HepG2 (cell line): ENCODE measurements around the gene PIGX. TPM values are rescaled to one million over a fixed set of nuclear protein-coding genes. Genes with fewer than 3 reads are reported as not detected.
A peak's percentile ranks its signal among the peaks of the same experiment; 100 is the strongest.
"Not testable (repeated sequence)": the region's sequence is repeated elsewhere in the genome, so short reads cannot be mapped to it uniquely, and the experiment has no call there.

Experiments used
- ATAC-seq: fragments of 200-7000 bp; cut with Tn5 transposase; 3 replicates; pipeline ENCODE4 v1.9.1; 2020; ENCODE audit warnings: mild to moderate bottlenecking, moderate library complexity
- BruUV-seq: library from RNA; stranded (reverse); fragments of 400-500 nt; replicated peaks from 2 replicates; lab custom pipeline; 2021; lab: Mats Ljungman, UMichigan
- CTCF ChIA-PET: fragments of 300-600 bp; formaldehyde crosslinking; extraction: SDS; loops from one replicate; lab custom pipeline; 2021; ENCODE audit warnings: low total read pairs, inconsistent platforms, low intra/inter-chr PET ratio; lab: Yijun Ruan, JAX
- POLR2A ChIA-PET: fragments of 350-600 bp; sonication (Branson Sonifier 250); formaldehyde crosslinking; loops from one replicate; lab custom pipeline; 2020; ENCODE audit warnings: antibody characterized with exemption, inconsistent platforms; lab: Yijun Ruan, JAX
- DNase-seq: peaks from one replicate; pipeline ENCODE4 v3.0.0-alpha.2; 2015; ENCODE audit warnings: low spot score
- FAIRE-seq: peaks from 3 replicates; lab custom pipeline; 2011; peaks lifted over from hg19 to GRCh38; lab: Jason Lieb, UNC
- H2AFZ ChIP-seq: one replicate; pipeline ENCODE4 v1.6.1; 2011; ENCODE audit warnings: low read length, inconsistent platforms
- H3K27ac ChIP-seq: fragments of 300-600 bp; 3 replicates; pipeline ENCODE4 v1.8.0; 2011; ENCODE audit warnings: mixed run types, mild to moderate bottlenecking, mixed read lengths, low read length, inconsistent platforms; ENCODE audit not compliant: insufficient read depth; ENCODE audit errors: extremely low read length
- H3K27me3 ChIP-seq, 2 experiments: fragments of 200-600 bp in 1 of 2; 2 replicates in 1 of 2; 3 replicates in 1 of 2; pipeline versions ENCODE4 v1.6.0 to v1.8.0; 2011; ENCODE audit warnings: low read length in 2 of 2, mild to moderate bottlenecking in 2 of 2, moderate library complexity in 2 of 2, inconsistent platforms in 1 of 2; ENCODE audit not compliant: insufficient read depth in 2 of 2, control insufficient read depth in 1 of 2
- H3K36me3 ChIP-seq, 2 experiments: fragments of 200-600 bp in 1 of 2; replicated peaks in 1 of 2; 2 replicates in 1 of 2; 3 replicates in 1 of 2; pipeline versions ENCODE4 v1.5.1 to v1.8.0; 2011; ENCODE audit warnings: low read length in 2 of 2, inconsistent platforms in 1 of 2; ENCODE audit not compliant: insufficient read depth in 2 of 2, control insufficient read depth in 1 of 2
- H3K4me1 ChIP-seq: 2 replicates; pipeline ENCODE4 v1.5.1; 2012; ENCODE audit warnings: low read length, inconsistent platforms; ENCODE audit not compliant: insufficient read depth
- H3K4me2 ChIP-seq: 2 replicates; pipeline ENCODE4 v1.6.0; 2011; ENCODE audit warnings: low read depth, low read length, inconsistent platforms
- H3K4me3 ChIP-seq, 3 experiments: fragments of 200-600 bp in 1 of 3; sonication (generic), shearing (Covaris generic) in 1 of 3; replicated peaks in 1 of 3; 2 replicates each; pipeline ENCODE4 v1.5.1; 2011 to 2016; ENCODE audit warnings: low read length in 3 of 3, inconsistent platforms in 2 of 3, low read depth in 2 of 3, mild to moderate bottlenecking in 2 of 3, control low read depth in 1 of 3, mixed read lengths in 1 of 3; ENCODE audit not compliant: insufficient read depth in 1 of 3
- H3K79me2 ChIP-seq: one replicate; pipeline ENCODE4 v1.6.1; 2011; ENCODE audit warnings: low read length, inconsistent platforms; ENCODE audit not compliant: insufficient read depth
- H3K9ac ChIP-seq: 2 replicates; pipeline ENCODE4 v1.6.0; 2011; ENCODE audit warnings: mild to moderate bottlenecking, low read depth, low read length, inconsistent platforms; ENCODE audit not compliant: insufficient read depth
- H3K9me3 ChIP-seq: 2 replicates; pipeline ENCODE4 v1.5.1; 2012; ENCODE audit warnings: mild to moderate bottlenecking, low read length
- H4K20me1 ChIP-seq: 2 replicates; pipeline ENCODE4 v1.6.0; 2011; ENCODE audit warnings: inconsistent platforms, mild to moderate bottlenecking, low read length, moderate library complexity; ENCODE audit not compliant: insufficient read depth
- PLSCR1 ChIP-seq: sonication (generic); formaldehyde crosslinking; IDR thresholded peaks from 2 replicates; pipeline ENCODE4 v1.5.0; 2020; ENCODE audit warnings: missing genetic modification reagents, mild to moderate bottlenecking, borderline replicate concordance
- RFX3 ChIP-seq: IDR thresholded peaks from 2 replicates; pipeline ENCODE4 v1.6.1; 2016; ENCODE audit warnings: missing biosample characterization, missing genetic modification reagents
- XBP1 ChIP-seq: sonication (generic); formaldehyde crosslinking; IDR thresholded peaks from 2 replicates; pipeline ENCODE4 v1.5.0; 2020; ENCODE audit warnings: missing genetic modification reagents
- ZNF10 ChIP-seq: sonication (generic); formaldehyde crosslinking; IDR thresholded peaks from 2 replicates; pipeline ENCODE4 v1.4.0; 2020; ENCODE audit warnings: mild to moderate bottlenecking, low read depth, missing genetic modification reagents, borderline replicate concordance
- ZNF280B ChIP-seq: sonication (generic); formaldehyde crosslinking; IDR thresholded peaks from 2 replicates; pipeline ENCODE4 v1.5.0; 2020; ENCODE audit warnings: missing genetic modification reagents, mild to moderate bottlenecking, borderline replicate concordance
- ZNF335 ChIP-seq: sonication (generic); formaldehyde crosslinking; IDR thresholded peaks from 2 replicates; pipeline ENCODE4 v1.4.0; 2020; ENCODE audit warnings: missing genetic modification reagents
- ZNF337 ChIP-seq: sonication (generic); formaldehyde crosslinking; IDR thresholded peaks from 2 replicates; pipeline ENCODE4 v1.5.1; 2020; ENCODE audit warnings: missing genetic modification reagents, low read depth, mild to moderate bottlenecking, borderline replicate concordance
- ZNF563 ChIP-seq: sonication (generic); formaldehyde crosslinking; IDR thresholded peaks from 2 replicates; pipeline ENCODE4 v1.8.0; 2022; ENCODE audit warnings: mild to moderate bottlenecking, moderate library complexity, missing genetic modification reagents
- ZNF569 ChIP-seq: sonication (generic); formaldehyde crosslinking; IDR thresholded peaks from 2 replicates; pipeline ENCODE4 v1.5.0; 2020; ENCODE audit warnings: mild to moderate bottlenecking, missing genetic modification reagents, moderate library complexity, borderline replicate concordance
- ZNF724P ChIP-seq: sonication (generic); formaldehyde crosslinking; IDR thresholded peaks from 2 replicates; pipeline ENCODE4 v1.8.0; 2022; ENCODE audit warnings: missing genetic modification reagents, borderline replicate concordance
- ZNF770 ChIP-seq: sonication (generic); formaldehyde crosslinking; IDR thresholded peaks from 2 replicates; pipeline ENCODE4 v1.5.0; 2020; ENCODE audit warnings: mild to moderate bottlenecking, missing genetic modification reagents
- WGBS: methylation state at CpG from one replicate; pipeline ENCODE4 v1.1.6; 2017; ENCODE audit warnings: low lambda C conversion rate; 5-methylcytosine and 5-hydroxymethylcytosine counted together
- in situ Hi-C: cut with HindIII; loops from 2 replicates; pipeline ENCODE4 v1.10.0; 2017; ENCODE audit warnings: low pct_unique_long_range_greater_than_20kb; ENCODE audit not compliant: extremely low pct_ligation_motif_present
- intact Hi-C: fragments of 100-400 bp; cut with micrococcal nuclease; formaldehyde crosslinking; loops from one replicate; pipeline ENCODE4 v1.10.0; 2022; ENCODE audit not compliant: unreplicated experiment
- polyA plus RNA-seq, 8 experiments: library from polyadenylated mRNA; depleted of rRNA in 3 of 8; stranded (reverse) in 7 of 8; unstranded in 1 of 8; fragments of >200 nt; fragmentation: Illumina TruSeq in 4 of 8; extraction: Trizol in 4 of 8; gene quantifications; 2 replicates each; pipeline versions ENCODE4 v1.2.1 to v1.2.3, GENCODE V29; 2011 to 2016; ENCODE audit warnings: low read depth in 4 of 8, missing spikeins in 1 of 8, mixed read lengths in 1 of 8; ENCODE audit not compliant: insufficient read depth in 1 of 8
- total RNA-seq, 5 experiments: library from RNA; depleted of rRNA; stranded (reverse); fragments of >200 nt; fragmentation: Illumina TruSeq; extraction: Trizol; gene quantifications; 2 replicates each; pipeline ENCODE4 v1.2.3, GENCODE V29; 2016; ENCODE audit warnings: low read depth in 1 of 5

PIGX gene
- total and polyA plus RNA-seq, 2 of the 13 experiments (the other 11 are each of a cell fraction or from before 2014, with no cell fraction given): 13.2 to 21.3 TPM

- ATAC-seq: not testable (repeated sequence)
Measured at GRCh38 chr3:196743569-196743968, 31.4 kb downstream of the PIGX start.

GRCh38 chr3:196749125-196749524 is 36.9 kb downstream of the PIGX start:
- peaks cover 88% of the 10 kb centered on the region for H3K79me2 ChIP-seq
- no peak overlapping the region for H2AFZ ChIP-seq
- peaks cover 20% of the 10 kb centered on the region for H3K4me1 ChIP-seq
- ChIA-PET CTCF (no interaction called here), POLR2A (interaction anchor here (1.2 kb wide), 1 partner anchor 9 kb away, joined by 4 read pairs; the partner anchor contains the start of gene PAK2)
- no peak overlapping the region for H3K4me3 ChIP-seq
- no peak for DNase-seq
- H3K4me2 ChIP-seq: no peak overlapping the region
- no peak overlapping the region for H3K27ac ChIP-seq
- ATAC-seq: no peak
- no peak overlapping the region for H3K9ac ChIP-seq
- in situ Hi-C loops (no loop called here), intact Hi-C loops (no loop called here)
- no peaks in the 10 kb centered on the region for H3K9me3 ChIP-seq
- no peak for FAIRE-seq
- 90% methylated on average over 8 of the region's 8 CpGs for WGBS
- peaks cover 11% of the 10 kb centered on the region for H4K20me1 ChIP-seq
- H3K27me3 ChIP-seq: no peaks in the 10 kb centered on the region
- H3K36me3 ChIP-seq: peaks cover 0 to 23% of the 10 kb centered on the region in 2 experiments; a peak in 3 of 5 replicates
- no TSS peak for BruUV-seq
- no peak for TF ChIP-seq ZNF569 (CRISPR knock-in tag)
- TF ChIP-seq RFX3 (CRISPR knock-in tag): no peak
- no peak for TF ChIP-seq ZNF337 (CRISPR knock-in tag)
- no peak for TF ChIP-seq ZNF724P (CRISPR knock-in tag)
- TF ChIP-seq ZNF280B (CRISPR knock-in tag): no peak
- no peak for TF ChIP-seq PLSCR1 (CRISPR knock-in tag)
- TF ChIP-seq ZNF335 (CRISPR knock-in tag): no peak
- no peak for TF ChIP-seq XBP1 (CRISPR knock-in tag)
- no peak for TF ChIP-seq ZNF10
- TF ChIP-seq ZNF563 (CRISPR knock-in tag): no peak

More at GRCh38 chr3:196743569-196743968, 31.4 kb downstream of the PIGX start:
- TF ChIP-seq ZNF770 (CRISPR knock-in tag): peak; percentile 81
- H2AFZ ChIP-seq, DNase-seq, POLR2A ChIA-PET, CTCF ChIA-PET, H3K27ac ChIP-seq, in situ Hi-C loops, BruUV-seq, H3K27me3 ChIP-seq, H3K9ac ChIP-seq, H3K4me3 ChIP-seq, H3K36me3 ChIP-seq, H3K9me3 ChIP-seq, FAIRE-seq: not testable (repeated sequence)
- intact Hi-C loops: loop anchor here (5.0 kb wide), 1 partner anchor 44 kb away; no protein-coding TSS in a partner anchor
- Histone ChIP-seq H4K20me1 (peaks cover 26% of the 10 kb centered on the region), H3K79me2 (peaks cover 79% of the 10 kb centered on the region), H3K4me1 (peaks cover 36% of the 10 kb centered on the region), H3K4me2 (peak overlapping the region; percentile 28; the same call in 1 of the 2 replicates)
- 89% methylated on average over 10 of the region's 10 CpGs for WGBS
